Islet precursor cell (in vitro differentiated cells): ENCODE results near the gene GPR119.
"Not testable (repeated sequence)": the region's sequence is repeated elsewhere in the genome, so short reads cannot be mapped to it uniquely, and the experiment has no call there.

Source experiments
- DNase-seq: peaks from one replicate; pipeline ENCODE4 v3.0.0-alpha.2; 2018

Gene GPR119

GRCh38 chrX:130385520-130385919, at the start of gene GPR119:
Gene GPR119, minus strand, starts transcription at chrX:130385674. Its CDS starts 227 bp downstream, at chrX:130385447.
- no peak for DNase-seq

- not testable (repeated sequence) for DNase-seq
These were observed 43.8 kb upstream of the GPR119 start for GRCh38 chrX:130429236-130429635.

DNA sequence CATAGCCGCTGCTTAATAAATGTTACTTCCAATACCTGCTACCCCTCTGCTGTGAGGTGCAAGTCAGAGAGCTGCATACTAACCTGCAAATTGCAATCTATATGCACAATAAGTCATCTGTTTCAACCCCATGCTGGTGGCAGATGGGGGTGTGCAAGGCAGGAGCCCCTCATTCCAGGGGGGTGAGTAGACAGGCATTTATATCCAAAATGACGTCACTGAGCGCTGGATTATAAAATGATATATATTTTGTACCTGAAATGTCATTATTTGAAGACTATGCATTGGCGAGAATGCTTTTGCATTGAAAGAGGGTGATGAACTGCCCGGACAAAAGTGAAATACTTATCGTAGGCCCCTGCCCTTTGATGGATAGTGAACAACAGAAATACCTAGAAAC, 41.1 kb upstream of the GPR119 start:
- DNase-seq, result no peak

DNA sequence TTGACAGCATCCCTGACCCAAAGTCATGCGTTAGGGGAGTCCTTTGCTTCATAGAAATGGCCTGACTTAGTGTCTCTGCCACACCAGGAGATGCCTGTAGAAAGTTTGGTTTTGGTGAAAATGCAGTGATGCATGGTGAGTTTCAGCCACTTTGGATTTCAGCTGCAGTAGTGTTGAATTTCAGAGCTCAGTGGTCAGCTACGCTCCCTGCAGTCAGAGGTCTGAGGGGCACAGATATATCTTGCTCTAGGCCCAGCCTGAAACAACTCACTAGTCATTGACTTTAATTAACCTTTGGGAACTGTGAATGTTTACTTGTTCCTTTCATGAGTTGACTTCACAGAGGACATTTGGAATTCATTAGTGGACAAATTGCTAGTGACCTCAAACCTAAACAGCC, 33.8 kb upstream of the GPR119 start:
- DNase-seq, result no peak

DNA sequence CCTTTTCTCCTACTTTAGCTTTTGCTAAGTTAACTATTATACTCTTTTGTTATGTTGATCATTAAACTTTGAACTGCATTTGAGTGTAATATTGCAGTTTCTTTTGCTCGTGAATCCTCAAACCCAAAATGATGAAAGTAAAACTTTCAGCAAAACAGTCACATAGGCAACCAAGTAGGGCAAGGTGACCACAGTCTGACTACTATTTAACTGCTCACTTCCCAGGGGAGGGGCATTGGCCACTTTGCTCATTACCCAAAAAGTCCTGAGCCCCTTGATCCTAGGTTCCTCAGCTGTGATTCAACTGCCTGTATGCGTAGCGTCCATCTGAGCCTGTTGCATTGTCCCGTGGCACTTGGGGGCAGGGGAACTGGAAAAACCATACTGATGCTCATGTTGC, 33.3 kb upstream of the GPR119 start:
- no peak for DNase-seq

- no peak for DNase-seq
These were observed 32.6 kb upstream of the GPR119 start for GRCh38 chrX:130418066-130418465.

- DNase-seq, result no peak
These were observed 31.3 kb upstream of the GPR119 start for GRCh38 chrX:130416785-130417184.

DNA sequence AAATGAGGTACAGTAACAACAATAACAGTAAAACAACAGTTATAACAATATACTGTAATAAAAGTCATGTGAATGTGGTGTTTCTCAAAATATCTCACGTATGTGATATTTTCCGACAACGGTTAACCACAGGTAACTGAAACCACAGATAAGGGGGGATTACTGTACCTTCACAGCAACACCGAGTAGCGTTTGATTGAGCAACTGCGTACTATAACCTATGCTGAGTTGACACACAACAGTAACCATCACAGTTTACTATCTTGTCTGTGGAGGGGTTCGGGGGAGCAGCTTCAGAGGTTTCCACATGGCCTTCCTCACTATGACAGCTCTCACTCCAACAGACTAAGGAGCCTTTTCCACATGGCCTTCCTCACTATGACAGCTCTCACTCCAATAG, 29.7 kb upstream of the GPR119 start:
- no peak for DNase-seq

DNA sequence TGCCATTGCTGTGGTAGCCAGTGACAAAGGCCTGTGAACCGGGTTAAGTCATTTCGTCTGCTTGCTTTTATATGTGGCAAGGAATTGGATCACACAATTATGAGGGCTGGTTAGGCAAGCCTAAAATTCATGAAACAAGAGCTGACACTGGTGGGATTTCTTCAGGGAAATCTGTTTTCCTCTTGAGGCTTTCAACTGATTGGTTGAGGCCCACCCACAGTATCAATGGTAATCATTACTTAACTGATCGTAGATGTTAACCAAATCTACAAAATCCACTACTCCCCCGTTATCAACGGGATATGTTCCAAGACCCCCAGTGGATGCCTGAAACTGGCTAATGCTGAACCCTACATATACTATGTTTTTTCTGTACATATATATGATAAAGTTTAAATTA, 29.3 kb upstream of the GPR119 start:
- DNase-seq, result no peak

- DNase-seq, result no peak
These were observed 27.9 kb upstream of the GPR119 start for GRCh38 chrX:130413415-130413814.

GRCh38 chrX:130402208-130402684, 16.8 kb upstream of the GPR119 start:
- DNase-seq, result no peak

- peak; percentile 88 for DNase-seq
These were observed 16.1 kb upstream of the GPR119 start, which contains the start of gene RBMX2 for GRCh38 chrX:130401415-130402207. Gene RBMX2, plus strand, starts transcription at chrX:130401987. Its CDS starts 46 bp downstream, at chrX:130402033.

- no peak for DNase-seq
These were observed 9.9 kb upstream of the GPR119 start for GRCh38 chrX:130395341-130395740.

GRCh38 chrX:130393451-130394074, 8.1 kb upstream of the GPR119 start:
- DNase-seq, result peak; percentile 71

GRCh38 chrX:130386408-130386808, 934 bp upstream of the GPR119 start:
- no peak for DNase-seq

GRCh38 chrX:130378024-130378669, 7.3 kb downstream of the GPR119 start:
- no peak for DNase-seq

- DNase-seq, result no peak
These were observed 9.4 kb downstream of the GPR119 start for GRCh38 chrX:130376077-130376476.

DNA sequence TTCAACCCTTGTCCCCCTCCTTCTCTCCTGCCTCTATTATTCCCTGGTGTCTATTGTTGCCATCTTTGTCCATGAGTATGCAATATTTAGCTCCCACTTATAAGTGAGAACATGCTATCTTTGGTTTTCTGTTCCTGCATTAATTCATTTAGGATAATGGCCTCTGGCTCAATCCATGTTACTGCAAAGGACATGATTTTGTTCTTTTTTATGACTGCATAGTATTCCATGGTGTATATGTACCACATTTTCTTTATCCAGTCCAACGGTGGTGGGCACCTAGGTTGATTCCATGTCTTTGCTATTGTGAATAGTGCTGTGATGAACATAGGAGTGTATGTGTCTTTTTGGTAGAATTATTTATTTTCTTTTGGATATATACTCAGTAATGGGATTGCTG, 33.4 kb downstream of the GPR119 start:
- not testable (repeated sequence) for DNase-seq

GRCh38 chrX:130351567-130351966, 33.9 kb downstream of the GPR119 start:
- no peak for DNase-seq

DNA sequence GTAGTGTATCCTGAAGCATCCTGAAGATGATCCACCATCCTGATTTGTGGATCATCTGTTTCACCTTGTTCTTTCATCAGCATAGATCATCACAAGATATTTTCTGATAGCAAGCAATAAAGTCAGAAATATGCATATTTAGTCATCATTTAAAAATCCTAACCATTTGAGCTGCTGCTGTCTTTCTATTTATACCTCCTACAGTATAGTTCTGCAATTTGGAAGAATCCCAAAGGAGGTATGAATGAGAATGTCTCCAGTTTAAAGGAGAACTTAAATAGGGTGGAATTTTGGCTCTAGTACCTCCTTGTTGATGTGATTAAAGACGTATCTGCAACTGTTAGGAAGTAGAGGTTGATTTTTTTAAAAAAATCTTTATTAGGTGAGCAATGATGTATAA, 38.2 kb downstream of the GPR119 start:
- DNase-seq, result no peak

- DNase-seq, result no peak
These were observed 42.1 kb downstream of the GPR119 start for GRCh38 chrX:130343411-130343810.

GRCh38 chrX:130340271-130340670, 45.2 kb downstream of the GPR119 start:
- no peak for DNase-seq

- DNase-seq, result peak; percentile 81
These were observed 45.9 kb downstream of the GPR119 start, which contains the start of gene SLC25A14 for GRCh38 chrX:130339408-130340222. Gene SLC25A14, plus strand, starts transcription at chrX:130339919. Its CDS starts 360 bp downstream, at chrX:130340279.
